Parathyroid adenoma (tissue), 2 donors: ENCODE data around the gene CORT.

ENCODE experiments used
- H2AFZ ChIP-seq: fragments of 300-600 bp; sonication (generic); one replicate; pipeline ENCODE4 v1.7.0; 2017; ENCODE audit warnings: antibody characterized with exemption, mild to moderate bottlenecking
- H3K27ac ChIP-seq: fragments of 300-600 bp; sonication (generic); one replicate; pipeline ENCODE4 v1.7.0; 2017
- H3K27me3 ChIP-seq: fragments of 300-600 bp; sonication (generic); one replicate; pipeline ENCODE4 v1.7.0; 2017; ENCODE audit warnings: low read length; ENCODE audit not compliant: control insufficient read depth, insufficient read depth
- H3K36me3 ChIP-seq: fragments of 300-600 bp; sonication (generic); one replicate; pipeline ENCODE4 v1.7.0; 2017; ENCODE audit warnings: low read length; ENCODE audit not compliant: control insufficient read depth, insufficient read depth
- H3K4me1 ChIP-seq: fragments of 300-600 bp; sonication (generic); one replicate; pipeline ENCODE4 v1.7.0; 2017; ENCODE audit warnings: control low read depth
- H3K4me2 ChIP-seq: fragments of 300-600 bp; sonication (generic); one replicate; pipeline ENCODE4 v1.7.0; 2017; ENCODE audit warnings: low read length
- H3K4me3 ChIP-seq: fragments of 300-600 bp; sonication (generic); one replicate; pipeline ENCODE4 v1.7.0; 2017; ENCODE audit warnings: low read depth, low read length
- H3K79me2 ChIP-seq: fragments of 300-600 bp; sonication (generic); one replicate; pipeline ENCODE4 v1.7.0; 2017; ENCODE audit warnings: control low read depth
- H3K9ac ChIP-seq: fragments of 300-600 bp; sonication (generic); one replicate; pipeline ENCODE4 v1.7.0; 2017; ENCODE audit warnings: mild to moderate bottlenecking
- H3K9me3 ChIP-seq: fragments of 300-600 bp; sonication (generic); one replicate; pipeline ENCODE4 v1.7.0; 2017; ENCODE audit warnings: low read length; ENCODE audit not compliant: control insufficient read depth
- CTCF ChIP-seq: fragments of 300-600 bp; sonication (generic); IDR thresholded peaks from one replicate; pipeline ENCODE4 v1.7.0; 2017; ENCODE audit warnings: antibody characterized with exemption, mild to moderate bottlenecking
- donor health status: primary hyperparathyroidism.

Gene CORT

GRCh38 chr1:10475510-10475909 lies 25.7 kb downstream of the CORT start:
- peak overlapping the region; percentile 52 for H2AFZ ChIP-seq
- H3K9ac ChIP-seq, result no peak overlapping the region
- no peak for TF ChIP-seq CTCF
- H3K4me3 ChIP-seq, result peak overlapping the region; percentile 89
- peak overlapping the region; percentile 27 for H3K27ac ChIP-seq
- no peaks in the 10 kb centered on the region for H3K4me1 ChIP-seq
- H3K36me3 ChIP-seq, result no peaks in the 10 kb centered on the region
- H3K27me3 ChIP-seq, result no peaks in the 10 kb centered on the region
- peaks cover 2% of the 10 kb centered on the region for H3K79me2 ChIP-seq
- H3K9me3 ChIP-seq, result no peaks in the 10 kb centered on the region
- peak overlapping the region; percentile 75 for H3K4me2 ChIP-seq

GRCh38 chr1:10479296-10479695 lies 29.5 kb downstream of the CORT start:
- Histone ChIP-seq H3K27me3 (no peaks in the 10 kb centered on the region), H3K4me1 (no peaks in the 10 kb centered on the region), H3K9me3 (no peaks in the 10 kb centered on the region), H3K9ac (no peak overlapping the region), H3K79me2 (peaks cover 2% of the 10 kb centered on the region), H3K4me3 (no peak overlapping the region), H3K4me2 (no peak overlapping the region), H2AFZ (no peak overlapping the region), H3K36me3 (no peaks in the 10 kb centered on the region), H3K27ac (no peak overlapping the region)
- TF ChIP-seq CTCF, result no peak

DNA sequence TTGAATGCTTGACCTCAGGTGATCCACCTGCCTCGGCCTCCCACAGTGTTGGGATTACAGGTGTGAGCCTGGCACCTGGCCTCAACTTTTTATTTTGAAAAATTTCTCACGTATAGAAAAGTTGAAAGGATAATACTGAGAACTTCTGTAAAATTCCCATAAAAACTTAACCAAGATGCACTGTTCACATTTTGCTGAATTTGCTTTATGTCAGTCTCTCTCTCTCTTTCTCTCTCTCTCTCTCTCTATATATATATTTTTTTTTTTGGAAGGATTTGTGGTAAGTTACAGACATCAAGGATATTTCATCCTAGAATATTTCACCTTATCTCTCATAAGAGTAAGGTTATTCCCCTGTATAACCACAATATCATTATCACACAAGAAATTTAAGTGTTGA lies 30.8 kb downstream of the CORT start:
- H3K4me2 ChIP-seq, result no peak overlapping the region
- H3K27me3 ChIP-seq, result no peaks in the 10 kb centered on the region
- H3K79me2 ChIP-seq, result peaks cover 2% of the 10 kb centered on the region
- no peak overlapping the region for H3K4me3 ChIP-seq
- no peak for TF ChIP-seq CTCF
- H3K9ac ChIP-seq, result no peak overlapping the region
- no peak overlapping the region for H3K27ac ChIP-seq
- H3K36me3 ChIP-seq, result no peaks in the 10 kb centered on the region
- no peaks in the 10 kb centered on the region for H3K9me3 ChIP-seq
- H2AFZ ChIP-seq, result no peak overlapping the region
- H3K4me1 ChIP-seq, result no peaks in the 10 kb centered on the region

- Histone ChIP-seq H3K27ac (no peak overlapping the region), H3K9ac (no peak overlapping the region), H3K36me3 (no peaks in the 10 kb centered on the region), H3K9me3 (no peaks in the 10 kb centered on the region), H2AFZ (no peak overlapping the region), H3K4me1 (no peaks in the 10 kb centered on the region), H3K27me3 (no peaks in the 10 kb centered on the region), H3K4me3 (no peak overlapping the region), H3K4me2 (no peak overlapping the region), H3K79me2 (peaks cover 2% of the 10 kb centered on the region)
- no peak for TF ChIP-seq CTCF
Measured at GRCh38 chr1:10484521-10484920, 34.7 kb downstream of the CORT start.

- Histone ChIP-seq H3K4me2 (no peak overlapping the region), H3K79me2 (peaks cover 5% of the 10 kb centered on the region), H3K9ac (no peak overlapping the region), H3K9me3 (no peaks in the 10 kb centered on the region), H3K27me3 (no peaks in the 10 kb centered on the region), H3K4me1 (no peaks in the 10 kb centered on the region), H3K27ac (no peak overlapping the region), H2AFZ (no peak overlapping the region), H3K36me3 (no peaks in the 10 kb centered on the region), H3K4me3 (no peak overlapping the region)
- no peak for TF ChIP-seq CTCF
Measured at GRCh38 chr1:10489291-10490055, 39.6 kb downstream of the CORT start.
